GM12892 (cell line): Measurements from ENCODE around the gene C14orf93.

ENCODE experiments used
- POLR2A ChIP-seq: IDR thresholded peaks from 2 replicates; pipeline ENCODE4 v1.6.1; 2011; ENCODE audit warnings: low read depth, low read length, control low read depth
- POLR2AphosphoS5 ChIP-seq: IDR thresholded peaks from 2 replicates; pipeline ENCODE4 v1.6.1; 2011; ENCODE audit warnings: low read depth, low read length, control low read depth

- TF ChIP-seq POLR2A = no peak
- no peak for TF ChIP-seq POLR2AphosphoS5
Observed at GRCh38 chr14:23033801-23034497, 24.0 kb upstream of the C14orf93 start.
